RCC 7860 (cell line): Measurements from ENCODE around the gene DSCAM.
A peak's percentile ranks its signal among the peaks of the same experiment; 100 is the strongest.

Source experiments
- DNase-seq: peaks from one replicate; pipeline ENCODE4 v3.0.0-alpha.2; 2015; ENCODE audit warnings: low spot score
- FAIRE-seq: peaks from 2 replicates; lab custom pipeline; 2012; peaks lifted over from hg19 to GRCh38; lab: Jason Lieb, UNC

The DSCAM gene

GRCh38 chr21:40723317-40723716 lies 123.6 kb downstream of the DSCAM start:
- DNase-seq, result no peak
- no peak for FAIRE-seq

DNA sequence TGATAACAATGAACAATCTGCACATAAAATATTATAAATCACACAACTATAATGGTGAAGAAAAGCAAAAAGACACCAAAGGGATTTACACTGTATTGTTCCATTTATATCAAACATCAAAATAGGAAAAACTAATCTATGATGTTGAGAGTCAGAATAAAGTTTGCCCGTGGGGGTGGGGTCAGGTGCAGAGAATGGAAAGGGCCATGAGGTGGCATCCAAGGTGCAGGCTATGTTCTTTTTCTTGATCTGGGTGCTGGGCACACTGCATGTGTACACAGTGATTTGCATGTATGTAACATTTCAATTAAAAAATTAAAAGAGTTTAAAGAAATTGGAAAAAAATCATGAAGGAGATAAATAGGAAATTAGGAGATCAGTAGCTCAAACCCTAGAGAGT lies 127.3 kb downstream of the DSCAM start:
- FAIRE-seq (no peak), DNase-seq (no peak)

DNA sequence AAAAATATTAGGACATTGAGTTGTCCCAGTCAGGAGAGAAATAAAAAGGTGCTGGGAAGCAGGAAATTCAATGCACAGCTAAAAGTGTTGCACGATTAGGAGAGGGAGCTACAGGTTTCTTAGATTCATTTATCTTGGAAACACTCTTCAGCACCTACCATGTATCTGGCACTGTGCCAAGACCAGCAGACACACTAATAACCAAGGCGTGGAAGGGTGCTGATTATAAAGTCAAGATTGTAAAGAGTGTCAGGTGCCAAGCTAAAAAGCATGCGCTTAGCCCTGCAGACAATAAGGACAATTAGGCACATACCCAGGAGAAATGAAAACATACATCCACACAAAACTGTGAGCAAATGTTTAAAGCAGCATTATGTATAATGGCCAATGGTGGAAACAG lies 129.9 kb downstream of the DSCAM start:
- DNase-seq (no peak), FAIRE-seq (no peak)

DNA sequence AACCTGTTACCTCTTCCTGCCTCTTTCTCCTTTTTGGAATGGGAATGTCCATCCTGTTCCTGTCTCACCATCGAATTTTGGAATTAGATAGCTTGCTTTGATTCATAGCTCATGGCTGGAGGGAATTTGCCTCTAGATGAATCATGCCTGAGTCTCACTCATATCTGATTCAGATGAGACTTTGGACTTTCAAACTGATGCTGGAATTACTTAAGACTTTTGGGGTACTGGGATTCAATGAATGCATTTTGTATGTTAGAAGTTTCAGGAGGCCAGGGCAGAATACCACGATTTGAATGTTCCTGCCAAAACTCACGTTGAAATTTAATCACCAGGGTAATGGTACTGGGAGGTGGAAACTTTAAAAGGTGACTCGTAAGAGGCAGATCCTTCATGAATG lies 132.4 kb downstream of the DSCAM start:
- no peak for FAIRE-seq
- no peak for DNase-seq

GRCh38 chr21:40707656-40708244 lies 139.2 kb downstream of the DSCAM start:
- DNase-seq (no peak), FAIRE-seq (no peak)

- DNase-seq (peak; percentile 41), FAIRE-seq (no peak)
Observed at GRCh38 chr21:40706806-40707655, 139.9 kb downstream of the DSCAM start.

DNA sequence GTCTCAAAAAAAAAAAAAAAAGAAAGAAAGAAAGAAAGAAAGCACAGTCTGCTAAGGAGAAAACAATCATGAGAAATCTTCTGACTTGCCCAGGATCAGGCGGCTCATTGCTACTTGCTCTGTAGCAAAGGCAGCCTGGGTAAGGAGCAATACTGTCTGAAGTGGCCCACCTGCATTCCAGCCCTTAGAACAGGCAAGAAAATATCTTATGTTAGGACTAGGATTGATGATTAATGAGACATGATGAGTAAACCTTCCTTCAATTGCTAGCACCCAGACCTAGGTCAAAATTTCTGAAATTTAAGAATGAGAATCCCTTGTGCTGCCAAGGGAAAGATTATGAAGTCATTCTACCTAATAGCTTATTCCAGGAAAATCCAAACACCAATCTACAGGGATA lies 140.8 kb downstream of the DSCAM start:
- FAIRE-seq, result no peak

GRCh38 chr21:40704141-40704540 lies 142.8 kb downstream of the DSCAM start:
- DNase-seq (no peak), FAIRE-seq (no peak)

More for the DNA sequence above, 140.8 kb downstream of the DSCAM start:
- DNase-seq, result no peak

DNA sequence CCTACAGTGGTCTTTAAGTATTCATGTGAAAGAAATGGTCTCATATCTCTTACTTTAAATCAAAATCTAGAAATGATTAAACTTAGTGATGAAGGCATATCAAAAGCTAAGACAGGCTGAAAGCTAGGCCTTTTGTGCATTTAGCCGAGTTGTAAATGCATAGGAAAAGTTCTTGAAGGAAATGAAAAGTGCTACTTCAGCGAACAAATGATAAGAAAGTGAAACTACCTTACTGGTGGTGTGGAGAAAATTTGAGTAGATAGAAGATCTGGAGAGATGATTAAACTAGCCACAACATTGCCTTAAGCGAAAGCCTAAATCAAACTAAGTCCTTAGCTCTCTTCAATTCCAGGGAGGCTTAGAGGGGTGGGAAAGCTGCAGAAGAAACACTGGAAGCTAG lies 147.6 kb downstream of the DSCAM start:
- FAIRE-seq (no peak), DNase-seq (no peak)

DNA sequence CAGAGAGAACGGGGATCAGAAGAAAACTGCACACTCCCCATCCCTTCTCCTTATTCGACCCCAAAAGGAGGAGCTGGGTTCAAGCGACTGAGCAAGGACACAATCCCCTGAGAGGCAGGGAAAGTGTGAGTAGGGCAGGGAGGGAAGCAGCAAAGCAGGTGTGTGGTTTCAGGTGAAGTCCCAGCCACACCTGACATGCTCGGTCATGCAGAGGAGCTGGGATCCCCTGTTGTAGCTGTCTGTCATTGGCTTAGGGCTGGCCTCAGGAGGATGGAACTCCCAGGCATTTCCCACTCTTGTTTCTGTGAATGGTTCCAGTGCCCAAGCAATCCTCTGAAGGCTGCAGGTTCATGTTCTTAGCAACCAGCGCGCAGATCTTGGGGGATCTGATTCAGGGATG lies 150.7 kb downstream of the DSCAM start:
- DNase-seq, result no peak
- no peak for FAIRE-seq

DNA sequence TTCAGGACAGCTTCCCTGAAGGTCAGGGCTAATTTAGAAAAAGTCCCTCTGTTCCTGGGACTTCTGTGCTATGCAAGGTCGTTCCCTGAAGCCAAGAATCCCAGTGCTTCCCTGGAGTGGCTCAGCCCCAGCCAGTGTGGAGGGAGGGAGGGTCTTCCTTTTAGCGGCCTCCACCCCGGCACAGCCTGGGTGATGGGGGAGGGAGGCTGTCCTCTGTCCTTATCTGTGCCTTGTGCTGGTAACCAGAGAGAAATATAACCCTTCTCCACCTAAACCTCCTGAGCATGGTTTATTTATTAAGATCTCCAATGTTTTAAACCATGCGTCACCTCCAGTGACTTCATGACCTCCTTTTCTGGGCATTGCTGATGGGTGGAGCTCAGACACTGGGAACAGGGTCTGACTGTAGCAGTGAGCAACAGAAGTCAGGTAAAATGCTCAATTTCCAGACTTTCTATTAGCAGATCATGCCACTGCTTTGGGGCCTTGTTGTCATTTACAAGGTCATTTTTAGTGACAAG lies 157.1 kb downstream of the DSCAM start:
- DNase-seq, result no peak
- no peak for FAIRE-seq

DNA sequence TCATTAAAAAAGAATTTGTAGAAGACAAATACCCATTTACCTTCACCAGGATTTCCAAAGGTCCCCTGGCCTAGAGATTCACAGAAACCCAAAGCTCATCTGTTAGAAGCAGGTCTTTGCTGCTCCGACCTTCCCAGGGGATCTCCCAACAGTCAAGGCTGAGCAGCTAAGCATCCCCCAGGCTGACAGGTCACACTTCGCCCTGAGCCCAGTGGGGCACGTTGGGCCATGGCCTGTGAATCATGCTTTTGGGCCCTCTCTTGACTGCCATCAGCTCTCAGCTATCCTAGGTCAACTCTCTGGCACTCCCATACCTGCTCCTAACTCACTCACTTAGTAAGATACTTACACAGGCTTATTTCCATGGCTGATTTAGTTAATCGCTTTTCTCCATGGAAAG lies 157.7 kb downstream of the DSCAM start:
- DNase-seq, result no peak
- FAIRE-seq, result no peak

GRCh38 chr21:40688106-40688864 lies 158.7 kb downstream of the DSCAM start:
- FAIRE-seq, result no peak
- no peak for DNase-seq

DNA sequence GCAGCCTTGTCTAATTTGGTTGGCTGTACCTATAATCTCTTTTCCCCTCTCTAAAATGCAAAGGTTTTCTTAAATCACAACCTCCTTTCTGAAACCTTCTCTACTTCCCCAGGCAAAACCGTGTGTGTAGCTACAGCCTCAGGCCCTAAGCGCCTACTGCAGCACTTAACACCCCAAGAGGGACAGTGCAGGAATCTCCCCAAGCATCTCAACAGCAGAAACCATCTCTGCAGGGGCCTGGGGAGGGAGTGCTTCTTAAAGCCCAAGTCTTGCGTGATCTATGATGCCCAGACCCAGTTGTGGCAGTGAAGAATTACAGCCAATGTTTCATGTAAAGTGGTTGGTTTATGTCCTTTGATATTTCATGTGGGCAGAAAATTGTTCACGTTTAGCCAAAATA lies 159.3 kb downstream of the DSCAM start:
- FAIRE-seq, result no peak

DNA sequence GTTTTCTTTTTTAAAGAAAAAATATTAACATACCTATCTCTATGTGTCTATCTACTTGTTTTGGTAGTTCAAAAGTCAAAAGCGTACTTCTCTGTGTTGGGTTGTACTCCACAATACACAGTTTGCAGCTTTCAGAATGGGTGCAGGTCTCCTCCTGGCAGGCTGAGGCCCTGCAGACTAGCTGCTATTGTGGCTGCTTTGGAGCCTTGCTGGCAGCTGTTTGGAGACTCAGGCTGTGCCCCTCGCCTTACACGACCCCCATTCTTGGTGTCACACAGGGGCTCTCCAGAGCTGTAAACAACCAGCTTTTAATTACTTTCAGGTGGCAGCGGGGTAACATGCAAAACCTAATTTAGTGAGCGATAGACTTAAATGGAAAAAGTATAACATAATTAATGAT lies 160.4 kb downstream of the DSCAM start:
- DNase-seq, result no peak

More for the DNA sequence above, 159.3 kb downstream of the DSCAM start:
- DNase-seq, result no peak

GRCh38 chr21:40685141-40685540 lies 161.8 kb downstream of the DSCAM start:
- FAIRE-seq (no peak), DNase-seq (peak; percentile 48)

More for the DNA sequence above, 160.4 kb downstream of the DSCAM start:
- FAIRE-seq, result no peak

- FAIRE-seq (no peak), DNase-seq (no peak)
Observed at GRCh38 chr21:40684726-40685125, 162.2 kb downstream of the DSCAM start.

GRCh38 chr21:40683349-40683748 lies 163.6 kb downstream of the DSCAM start:
- DNase-seq (no peak), FAIRE-seq (no peak)

DNA sequence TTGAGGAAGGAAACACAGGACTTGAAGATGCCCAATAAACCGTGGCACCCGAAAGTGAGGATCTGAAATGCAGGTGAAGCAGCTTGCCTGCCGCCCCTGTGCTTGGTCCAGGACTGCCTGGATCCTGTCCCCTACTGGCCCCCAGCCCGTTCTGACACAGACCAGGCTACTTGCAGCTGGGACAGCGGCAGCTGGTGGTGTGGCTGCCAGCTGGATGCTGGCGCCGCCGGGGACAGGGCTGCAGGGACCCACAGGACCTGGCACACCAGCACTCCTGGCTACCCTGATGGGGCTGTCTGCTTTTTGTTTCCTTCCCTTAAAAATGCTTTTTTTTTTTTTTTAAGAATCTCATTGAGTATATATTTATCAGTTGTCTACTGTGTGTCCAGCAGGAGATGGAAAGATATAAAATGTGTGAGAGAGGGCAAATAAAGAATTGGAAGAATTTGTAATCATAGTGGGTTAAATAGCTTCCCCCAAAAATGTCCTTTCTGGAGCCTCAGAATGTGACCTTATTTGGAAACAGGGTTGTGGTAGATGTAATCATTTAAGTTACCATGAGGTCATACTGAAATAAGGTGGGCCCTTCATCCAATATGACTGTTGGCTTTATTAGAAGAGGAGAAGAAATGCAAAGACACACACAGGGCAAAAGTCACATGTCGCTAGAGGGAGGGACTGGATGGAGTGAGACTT lies 165.6 kb downstream of the DSCAM start:
- FAIRE-seq (no peak), DNase-seq (no peak)

DNA sequence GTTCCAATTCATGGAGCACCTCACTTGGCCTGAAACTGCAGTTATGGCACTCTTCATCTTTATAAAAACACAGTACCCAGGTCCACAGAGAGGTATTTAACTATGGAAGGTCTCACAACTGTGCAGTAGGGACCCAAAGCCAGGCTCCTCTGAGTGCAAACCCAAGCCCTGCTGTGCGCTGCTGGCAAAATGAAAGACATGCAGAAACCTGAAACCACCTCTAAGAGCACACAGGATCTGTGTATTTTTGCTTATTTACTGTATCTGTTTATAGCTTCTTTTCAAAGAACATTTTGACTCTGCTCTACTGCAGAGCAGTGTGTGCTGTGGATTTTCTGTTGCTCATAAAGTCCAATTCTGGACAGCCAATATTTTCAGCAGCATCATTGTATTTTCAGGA lies 166.6 kb downstream of the DSCAM start:
- DNase-seq, result no peak
- FAIRE-seq, result no peak
